Motor neuron (in vitro differentiated cells): ENCODE data around the gene INPP5K. TPM values are rescaled to one million over a fixed set of nuclear protein-coding genes. Genes with fewer than 3 reads are reported as not detected.
"Not testable (repeated sequence)": the region's sequence is repeated elsewhere in the genome, so short reads cannot be mapped to it uniquely, and the experiment has no call there.

ENCODE experiments used
- ATAC-seq, 8 experiments: fragments of 200-7000 bp; cut with Tn5 transposase; replicated peaks in 6 of 8; 2 replicates each; pipeline ENCODE4 v1.8.0; 2021; ENCODE audit warnings: mild to moderate bottlenecking in 8 of 8, moderate library complexity in 8 of 8
- H3K27ac ChIP-seq, 2 donors: fragments of 250-450 bp; sonication (Bioruptor Pico); 2 replicates each; pipeline ENCODE4 v1.9.0; 2021; ENCODE audit warnings: antibody characterized with exemption in 2 of 2, mild to moderate bottlenecking in 2 of 2, moderate library complexity in 1 of 2
- H3K4me1 ChIP-seq, 2 donors: fragments of 250-450 bp; sonication (Bioruptor Pico); replicated peaks in 1 of 2; 2 replicates each; pipeline ENCODE4 v1.6.1; 2021; ENCODE audit warnings: antibody characterized with exemption in 2 of 2, mild to moderate bottlenecking in 2 of 2, moderate library complexity in 1 of 2
- H3K4me3 ChIP-seq, 5 donors: fragments of 250-450 bp; sonication (Bioruptor Pico); 2 replicates each; pipeline ENCODE4 v1.9.0; 2021; ENCODE audit warnings: antibody characterized with exemption in 5 of 5, mild to moderate bottlenecking in 5 of 5, moderate library complexity in 4 of 5
- WGBS, 10 experiments: fragments of 450-650 bp; shearing (Covaris generic); methylation state at CpG; one replicate each; pipeline ENCODE4 v1.0.0; 2022; 5-methylcytosine and 5-hydroxymethylcytosine counted together
- in situ Hi-C, 9 experiments: fragments of 400-800 bp; cut with MboI; loops; one replicate each; pipeline ENCODE4 v1.15.0; 2021; ENCODE audit warnings: low sequenced_read_pairs in 9 of 9, low pct_unique_long_range_greater_than_20kb in 2 of 9; ENCODE audit not compliant: unreplicated experiment in 9 of 9
- total RNA-seq, 8 experiments: library from RNA; unstranded; fragments of 300-600 nt; gene quantifications; 2 replicates each; pipeline versions ENCODE4 v1.2.3 to v1.2.4, GENCODE V29; 2022

The INPP5K gene
- total RNA-seq, 8 experiments from 2014 or later = 10.3 to 28.6 (median 16.2) TPM

DNA sequence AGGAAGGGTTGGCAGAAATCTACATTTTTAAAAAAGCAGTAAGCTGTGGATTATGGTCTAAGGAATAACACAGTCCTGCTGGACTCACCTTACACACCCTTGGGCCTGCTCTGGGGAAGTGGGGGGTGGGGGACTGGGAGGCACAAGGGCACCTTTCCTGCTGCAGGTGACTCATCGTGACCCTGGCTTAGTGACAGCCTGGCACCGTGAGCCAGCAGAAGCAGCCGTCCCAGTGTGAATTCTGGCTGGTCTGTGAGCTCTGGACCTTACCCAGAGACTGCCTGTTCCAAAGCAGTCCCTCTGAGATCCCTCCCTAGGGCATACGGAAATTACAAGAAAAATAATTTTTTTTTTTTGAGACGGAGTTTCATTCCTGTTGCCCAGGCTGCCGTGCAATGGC, 56.2 kb downstream of the INPP5K start:
- Histone ChIP-seq H3K27ac (no peak overlapping the region), H3K4me3 (no peak overlapping the region), H3K4me1 (no peaks in the 10 kb centered on the region)
- WGBS, 10 experiments = 8 to 80% (median 38%) methylated on average over 1 to 6 of the region's 6 CpGs; no CpG with 5 or more reads in 5 of the 10 experiments
- ATAC-seq = no peak
- in situ Hi-C loops = no loop called here

DNA sequence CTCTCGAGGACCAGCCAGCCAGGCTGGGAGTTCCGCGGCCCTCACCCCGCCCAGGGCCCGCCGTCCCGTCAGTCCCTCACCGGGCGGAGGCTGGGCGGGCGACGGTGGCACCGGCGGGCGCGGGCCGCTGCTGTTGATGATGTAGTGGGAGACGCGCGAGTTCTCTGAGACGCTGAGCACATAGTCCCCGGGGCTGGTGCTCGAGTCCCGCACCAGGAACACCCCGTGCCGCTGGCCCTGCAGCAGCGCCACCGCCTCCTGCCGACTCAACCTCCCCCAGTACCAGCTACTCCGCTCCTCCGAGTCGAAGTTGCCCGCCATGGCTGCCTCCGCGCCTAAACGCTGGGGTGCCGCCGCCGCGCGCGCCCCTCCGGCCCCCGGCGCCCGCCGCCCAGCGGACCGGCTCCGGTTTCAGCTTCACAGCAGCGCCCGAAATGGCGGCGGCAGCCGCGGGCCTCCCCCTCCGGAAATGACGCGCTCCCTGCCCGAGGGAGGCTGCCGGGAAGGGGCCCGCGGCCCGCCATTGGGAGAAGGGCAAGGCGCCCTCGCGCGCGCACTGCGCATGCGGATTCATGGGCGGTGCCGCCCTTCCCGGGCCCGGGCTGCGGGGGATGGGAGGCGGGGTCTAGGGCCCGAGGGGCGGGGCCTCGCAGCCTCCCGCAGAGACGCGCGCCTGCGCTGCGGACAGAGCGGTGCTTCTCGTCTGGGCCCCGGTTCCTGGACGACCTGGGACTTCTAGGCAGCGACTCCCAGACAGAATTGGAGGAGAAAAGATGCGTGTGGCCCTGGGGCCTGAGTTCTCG, 60.4 kb downstream of the INPP5K start, which contains the start of gene CRK:
TSS of gene CRK (minus strand) at position 436 of the 803 bp plus-strand sequence. CDS start at position 321, 115 bp downstream.
- in situ Hi-C loops = no loop called here
- H3K4me3 ChIP-seq = peak within 1 kb of the TSS; percentile 75 to 98 (median 94)
- 20% methylated on average over 1 of the region's 93 CpGs; no CpG with 5 or more reads in 9 of the 10 experiments for WGBS, 10 experiments
- peak; percentile 78 to 98 (median 94) for ATAC-seq
- peak within 1 kb of the TSS; percentile 89 for H3K27ac ChIP-seq
- peaks cover 8 to 9% of the 10 kb centered on the region in 2 donors for H3K4me1 ChIP-seq

GRCh38 chr17:1455291-1455796, 61.1 kb downstream of the INPP5K start:
- H3K4me1 ChIP-seq = peaks cover 8 to 9% of the 10 kb centered on the region in 2 donors
- ATAC-seq = peak; percentile 19 to 52 (median 27)
- WGBS, 10 experiments = 0% methylated on average over 2 to 3 of the region's 31 CpGs; no CpG with 5 or more reads in 5 of the 10 experiments
- peak overlapping the region; percentile 75 to 98 (median 94) for H3K4me3 ChIP-seq
- peak overlapping the region; percentile 89 for H3K27ac ChIP-seq
- in situ Hi-C loops = no loop called here

DNA sequence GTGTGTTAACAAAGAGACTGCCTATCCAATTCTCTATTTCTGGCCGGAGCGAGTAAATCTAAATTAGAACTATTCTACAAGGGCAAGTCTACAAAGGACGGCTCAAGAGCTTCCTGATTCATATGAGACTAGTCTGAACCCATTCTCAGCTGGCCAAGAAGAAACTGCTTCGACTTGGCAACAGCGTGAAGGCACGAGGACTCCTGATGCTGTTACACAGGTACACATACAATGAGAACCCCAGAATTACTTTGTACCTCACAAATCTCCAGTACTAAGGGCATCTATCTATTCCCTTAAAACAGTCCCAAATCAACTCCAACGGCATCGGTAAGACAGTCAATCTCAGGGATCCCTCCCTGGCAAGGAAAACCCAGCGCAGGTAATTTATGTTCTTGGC, 61.9 kb downstream of the INPP5K start:
- H3K4me1 ChIP-seq = peaks cover 8 to 9% of the 10 kb centered on the region in 2 donors
- in situ Hi-C loops = no loop called here
- WGBS, 10 experiments = 21 to 100% (median 80%) methylated on average over 1 to 9 of the region's 9 CpGs; no CpG with 5 or more reads in 3 of the 10 experiments
- H3K4me3 ChIP-seq = peak overlapping the region; percentile 75 to 98 (median 94)
- no peak overlapping the region for H3K27ac ChIP-seq
- no peak for ATAC-seq

GRCh38 chr17:1453694-1454093, 62.7 kb downstream of the INPP5K start:
- H3K4me1 ChIP-seq, H3K4me3 ChIP-seq, ATAC-seq, in situ Hi-C loops, H3K27ac ChIP-seq: not testable (repeated sequence)
- 90 to 100% (median 96%) methylated on average over 1 to 11 of the region's 11 CpGs; no CpG with 5 or more reads in 4 of the 10 experiments for WGBS, 10 experiments

DNA sequence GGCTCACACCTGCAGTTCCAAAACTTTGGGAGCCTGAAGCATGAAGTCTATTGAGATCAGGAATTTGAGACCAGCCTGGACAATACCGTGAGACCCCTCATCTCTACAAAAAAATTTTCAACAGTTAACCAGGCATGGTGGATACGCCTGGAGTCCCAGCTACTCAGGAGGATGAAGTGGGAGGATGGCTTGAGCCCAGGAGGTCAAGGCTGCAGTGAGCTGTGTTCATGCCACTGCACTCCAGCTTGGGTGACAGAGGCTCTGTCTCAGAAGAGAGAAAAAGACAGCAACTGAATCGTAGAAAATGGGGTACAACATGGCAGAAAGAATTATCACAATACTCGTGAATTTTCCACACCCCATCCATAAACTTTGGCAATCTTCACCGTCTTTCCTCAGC, 63.6 kb downstream of the INPP5K start:
- in situ Hi-C loops = no loop called here

DNA sequence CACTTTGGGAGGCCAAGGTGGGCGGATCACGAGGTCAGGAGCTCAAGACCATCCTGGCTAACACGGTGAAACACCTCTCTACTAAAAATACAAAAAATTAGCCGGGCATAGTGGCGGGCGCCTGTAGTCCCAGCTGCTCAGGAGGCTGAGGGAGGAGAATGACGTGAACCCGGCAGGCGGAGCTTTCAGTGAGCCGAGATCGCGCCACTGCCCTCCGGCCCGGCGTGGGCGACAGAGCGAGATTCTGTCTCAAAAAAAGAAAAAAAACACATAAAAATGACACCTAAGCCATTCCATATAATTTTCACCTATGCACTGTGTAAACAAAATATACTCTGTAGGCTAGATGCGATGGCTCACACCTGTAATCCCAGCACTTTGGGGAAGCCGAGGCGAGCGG, 66.2 kb downstream of the INPP5K start:
- WGBS, 10 experiments = 73 to 100% (median 97%) methylated on average over 2 to 13 of the region's 21 CpGs; no CpG with 5 or more reads in 3 of the 10 experiments
- H3K4me3 ChIP-seq, ATAC-seq, in situ Hi-C loops, H3K27ac ChIP-seq, H3K4me1 ChIP-seq: not testable (repeated sequence)

More for the DNA sequence above, 63.6 kb downstream of the INPP5K start:
- WGBS, 10 experiments = 43 to 100% (median 91%) methylated on average over 1 to 5 of the region's 5 CpGs
- Histone ChIP-seq H3K4me1 (peaks cover 8 to 9% of the 10 kb centered on the region in 2 donors), H3K4me3 (no peak overlapping the region), H3K27ac (no peak overlapping the region)
- ATAC-seq = no peak

DNA sequence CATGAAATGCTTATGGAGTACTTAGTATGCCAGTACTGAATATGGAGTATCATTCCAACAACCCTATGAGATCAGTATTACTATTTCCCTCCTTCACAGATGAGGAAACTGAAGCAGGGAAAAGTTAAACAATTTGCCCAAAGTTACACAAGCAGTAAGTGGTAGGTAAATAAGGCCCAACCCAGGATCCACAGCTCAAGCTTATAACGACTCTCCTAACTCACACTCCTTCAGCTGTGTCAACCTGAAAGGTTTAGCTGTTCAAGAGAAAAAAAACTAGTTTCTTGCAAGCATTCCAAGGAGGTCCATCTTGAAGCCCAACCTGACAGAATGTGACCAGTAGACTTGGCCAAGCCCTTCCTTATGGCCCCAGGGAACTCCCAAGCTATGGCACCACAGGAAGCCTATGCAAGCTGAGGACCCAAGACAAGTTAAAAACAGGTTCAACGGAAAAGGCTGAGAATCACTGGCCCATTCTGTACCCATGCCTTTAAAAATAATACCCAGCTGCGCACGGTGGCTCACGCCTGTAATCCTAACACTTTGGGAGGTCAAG, 66.9 kb downstream of the INPP5K start:
- ATAC-seq = no peak
- no peak overlapping the region for H3K4me3 ChIP-seq
- in situ Hi-C loops = no loop called here
- 50 to 100% (median 80%) methylated on average over 1 to 4 of the region's 5 CpGs; no CpG with 5 or more reads in 3 of the 10 experiments for WGBS, 10 experiments
- H3K4me1 ChIP-seq = peaks cover 2 to 5% of the 10 kb centered on the region in 2 donors
- no peak overlapping the region for H3K27ac ChIP-seq

DNA sequence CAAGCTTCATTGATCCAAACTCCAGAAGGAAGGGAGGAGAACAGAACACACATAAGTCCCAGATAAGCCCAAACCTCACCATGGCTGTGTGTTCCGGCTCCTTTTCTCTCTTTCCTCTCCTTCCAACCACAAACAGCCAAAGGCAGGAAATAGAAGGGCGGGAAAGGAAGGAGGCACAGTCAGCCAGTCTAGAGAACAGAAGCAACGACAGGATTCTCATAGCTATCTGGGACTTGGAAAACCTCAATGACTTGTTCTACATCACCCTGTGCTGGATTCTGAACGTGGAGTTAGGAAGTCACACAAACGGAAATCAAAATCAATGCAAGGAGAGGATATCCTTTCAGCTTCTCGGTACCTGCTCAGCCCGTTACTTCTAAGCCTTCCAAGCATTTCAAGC, 69.4 kb downstream of the INPP5K start:
- H3K27ac ChIP-seq = no peak overlapping the region
- no peak for ATAC-seq
- in situ Hi-C loops = no loop called here
- H3K4me1 ChIP-seq = no peaks in the 10 kb centered on the region
- H3K4me3 ChIP-seq = no peak overlapping the region
- 80 to 96% (median 90%) methylated on average over 2 to 7 of the region's 7 CpGs; no CpG with 5 or more reads in 3 of the 10 experiments for WGBS, 10 experiments

DNA sequence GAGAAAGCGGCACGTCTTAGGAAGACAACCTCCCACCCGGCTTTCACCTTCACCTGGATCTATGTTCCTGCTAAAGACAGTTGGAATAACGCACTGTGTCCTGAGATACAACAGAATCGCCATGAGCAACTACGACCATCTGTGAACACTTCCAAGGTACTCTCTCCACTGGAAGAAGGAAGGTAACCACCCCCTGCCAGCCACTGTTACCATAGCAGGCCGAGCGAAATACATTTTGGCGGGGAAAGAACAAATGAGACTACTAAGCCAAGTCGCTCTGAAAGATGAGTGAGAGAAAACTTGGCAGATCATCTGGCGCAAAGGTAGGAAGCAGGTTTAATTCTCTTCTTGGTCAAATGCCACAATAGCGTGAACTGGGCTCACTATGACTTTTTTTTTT, 70.2 kb downstream of the INPP5K start:
- WGBS, 10 experiments = 87 to 100% (median 97%) methylated on average over 2 to 11 of the region's 12 CpGs; no CpG with 5 or more reads in 2 of the 10 experiments
- Histone ChIP-seq H3K4me3 (no peak overlapping the region), H3K4me1 (no peaks in the 10 kb centered on the region), H3K27ac (no peak overlapping the region)
- in situ Hi-C loops = no loop called here
- no peak for ATAC-seq

- H3K27ac ChIP-seq, in situ Hi-C loops, H3K4me3 ChIP-seq, ATAC-seq, H3K4me1 ChIP-seq: not testable (repeated sequence)
- 80 to 100% (median 96%) methylated on average over 1 to 4 of the region's 4 CpGs; no CpG with 5 or more reads in 3 of the 10 experiments for WGBS, 10 experiments
These were observed 70.7 kb downstream of the INPP5K start for GRCh38 chr17:1445695-1446094.
